ENCODE measurements around the gene ASAH2B.

Gene ASAH2B

DNA sequence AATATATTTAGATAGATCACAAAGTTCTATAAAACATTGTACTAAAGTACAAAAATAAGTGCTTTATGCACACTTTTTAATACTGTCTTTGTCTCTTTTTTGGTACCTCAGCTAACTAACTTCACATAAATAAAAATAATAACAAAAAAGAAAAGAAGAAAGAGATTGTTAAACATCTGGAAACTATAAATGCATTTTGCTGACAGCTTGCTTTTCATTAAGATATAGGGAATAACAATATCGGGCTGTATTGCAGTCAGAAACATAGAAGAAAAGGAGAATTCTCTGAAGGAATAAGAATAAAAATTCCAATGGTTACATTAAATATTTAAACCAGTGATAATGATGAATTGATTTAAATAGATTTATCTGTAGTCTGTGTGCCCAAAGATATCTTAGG lies 59.9 kb downstream of the ASAH2B start:
- no peak for DNase-seq

GRCh38 chr10:50805981-50806622 lies 66.4 kb downstream of the ASAH2B start:
- DNase-seq, result no peak

DNA sequence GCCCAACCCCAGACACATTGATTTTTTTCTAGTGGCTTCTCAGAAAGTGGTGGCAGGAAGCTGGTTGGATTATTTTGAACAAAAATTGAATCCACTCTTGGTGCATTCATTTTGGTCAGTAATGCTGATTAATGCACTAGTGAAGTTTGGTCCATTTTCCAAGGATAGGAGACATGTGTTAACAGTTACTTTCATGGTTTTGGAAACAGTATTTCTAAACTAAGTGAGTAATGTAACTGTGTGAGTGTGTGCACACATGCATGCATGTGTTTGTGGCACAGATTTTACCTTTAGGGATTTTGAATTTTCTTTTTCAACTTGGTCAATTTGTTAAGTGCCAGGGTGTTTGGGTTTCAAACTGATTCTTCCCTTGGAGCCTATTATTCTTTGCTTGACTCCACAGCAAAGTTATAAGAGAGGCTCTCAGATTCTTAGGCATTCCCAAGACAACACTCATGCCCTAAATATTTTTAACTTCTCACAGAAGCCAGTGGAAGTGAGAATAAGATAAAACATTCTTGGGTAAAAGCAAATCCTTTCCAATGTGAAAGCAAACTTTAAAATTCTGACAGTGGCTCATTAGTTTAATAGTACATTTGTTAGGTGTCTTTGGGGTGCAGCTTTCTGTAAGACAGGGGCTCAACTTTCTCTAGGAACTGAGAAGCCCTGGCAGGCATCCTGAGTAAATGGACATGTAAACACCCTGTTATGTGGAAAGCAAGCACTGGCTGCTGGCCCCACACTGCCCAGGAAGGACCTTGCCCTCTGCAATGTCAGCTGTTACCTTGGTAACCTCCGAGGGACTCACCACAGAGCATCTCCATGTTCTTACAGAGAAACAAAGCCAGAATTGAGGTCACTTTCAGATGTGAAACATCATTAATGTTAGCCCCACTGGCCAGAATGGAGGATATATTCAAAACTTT lies 68.4 kb downstream of the ASAH2B start:
- no peak for DNase-seq

Data from hematopoietic multipotent progenitor cell treated with erythropoietin and hydrocortisone succinate and interleukin-3 and kit ligand, for 8 days (in vitro differentiated cells).